ENCODE data around the gene IGF2R. TPM values are rescaled to one million over a fixed set of nuclear protein-coding genes. Genes with fewer than 3 reads are reported as not detected.

IGF2R gene
- total RNA-seq, 4 donors from 2014 or later: 38.2 to 56.1 (median 52.0) TPM

- Histone ChIP-seq H3K4me3 (no peak overlapping the region), H3K4me1 (peaks cover 0 to 17% (median 10%) of the 10 kb centered on the region in 3 donors), H3K36me3 (no peaks in the 10 kb centered on the region), H3K9me3 (no peaks in the 10 kb centered on the region), H3K27me3 (no peaks in the 10 kb centered on the region), H3K27ac (peak overlapping the region in 3 of 4 donors; percentile 7 to 73 (median 52))
- TF ChIP-seq POLR2A (IDR thresholded peaks at IDR 0.05): no peak
- no peak for TF ChIP-seq CTCF (IDR thresholded peaks at IDR 0.05)
- intact Hi-C loops (cut with DNase I): no loop called here
- DNase-seq: no peak
- 95% methylated on average over 5 to 6 of the region's 6 CpGs for WGBS, 2 donors
Observed at GRCh38 chr6:159959165-159959975, 9.5 kb upstream of the IGF2R start.

GRCh38 chr6:159959976-159960384, 8.9 kb upstream of the IGF2R start:
- no peak for DNase-seq
- WGBS, 2 donors: 32 to 55% methylated on average over 3 of the region's 3 CpGs

GRCh38 chr6:159960485-159960884, 8.4 kb upstream of the IGF2R start:
- Histone ChIP-seq H3K4me3 (no peak overlapping the region), H3K27ac (peak overlapping the region in 2 of 4 donors; percentile 52 to 73), H3K4me1 (peaks cover 0 to 17% (median 10%) of the 10 kb centered on the region in 3 donors), H3K27me3 (no peaks in the 10 kb centered on the region), H3K9me3 (no peaks in the 10 kb centered on the region), H3K36me3 (no peaks in the 10 kb centered on the region)
- DNase-seq: no peak
- TF ChIP-seq CTCF (IDR thresholded peaks at IDR 0.05): no peak
- TF ChIP-seq POLR2A (IDR thresholded peaks at IDR 0.05): no peak
- intact Hi-C loops (cut with DNase I): no loop called here
- 57 to 58% methylated on average over 6 of the region's 6 CpGs for WGBS, 2 donors

More at GRCh38 chr6:159959976-159960384, 8.9 kb upstream of the IGF2R start:
- no peaks in the 10 kb centered on the region for H3K36me3 ChIP-seq
- H3K9me3 ChIP-seq: no peaks in the 10 kb centered on the region
- peak overlapping the region in 3 of 4 donors; percentile 7 to 73 (median 52) for H3K27ac ChIP-seq
- H3K4me1 ChIP-seq: peaks cover 0 to 17% (median 10%) of the 10 kb centered on the region in 3 donors
- H3K27me3 ChIP-seq: no peaks in the 10 kb centered on the region
- intact Hi-C loops (cut with DNase I): no loop called here
- no peak overlapping the region for H3K4me3 ChIP-seq
- TF ChIP-seq CTCF (IDR thresholded peaks at IDR 0.05): no peak
- TF ChIP-seq POLR2A (IDR thresholded peaks at IDR 0.05): no peak

GRCh38 chr6:159961528-159961927, 7.4 kb upstream of the IGF2R start:
- DNase-seq: no peak
- Histone ChIP-seq H3K27ac (no peak overlapping the region), H3K4me1 (peaks cover 0 to 17% (median 10%) of the 10 kb centered on the region in 3 donors), H3K9me3 (no peaks in the 10 kb centered on the region), H3K27me3 (no peaks in the 10 kb centered on the region), H3K4me3 (no peak overlapping the region), H3K36me3 (no peaks in the 10 kb centered on the region)
- TF ChIP-seq CTCF (IDR thresholded peaks at IDR 0.05) (no peak), POLR2A (IDR thresholded peaks at IDR 0.05) (no peak)
- intact Hi-C loops (cut with DNase I): no loop called here
- 56 to 65% methylated on average over 2 of the region's 2 CpGs for WGBS, 2 donors

GRCh38 chr6:159963111-159963510, 5.8 kb upstream of the IGF2R start:
- intact Hi-C loops (cut with DNase I): no loop called here
- H3K27me3 ChIP-seq: no peaks in the 10 kb centered on the region
- H3K4me1 ChIP-seq: peaks cover 0 to 22% (median 10%) of the 10 kb centered on the region in 3 donors
- WGBS, 2 donors: 57 to 84% methylated on average over 3 of the region's 3 CpGs
- H3K36me3 ChIP-seq: no peaks in the 10 kb centered on the region
- H3K27ac ChIP-seq: no peak overlapping the region
- no peak overlapping the region for H3K4me3 ChIP-seq
- TF ChIP-seq CTCF (IDR thresholded peaks at IDR 0.05) (no peak), POLR2A (IDR thresholded peaks at IDR 0.05) (no peak)
- no peak for DNase-seq
- H3K9me3 ChIP-seq: no peaks in the 10 kb centered on the region

All from esophagus squamous epithelium (tissue), 5 donors.